ENCODE results near the gene ARID5B. TPM values are rescaled to one million over a fixed set of nuclear protein-coding genes. Genes with fewer than 3 reads are reported as not detected.

Gene ARID5B
- total RNA-seq, 1 experiment from 2014 or later = 0.04 TPM

GRCh38 chr10:61967298-61967697, 65.8 kb downstream of the ARID5B start:
- H2BK15ac ChIP-seq (ENCODE audit: low read depth, low read length) = no peak overlapping the region
- Mint-ChIP-seq H3K36me3 (ENCODE audit: insufficient read depth in 1 of 3, low read depth in 3 of 3) (no peaks in the 10 kb centered on the region), H3K27me3 (ENCODE audit: low read depth) (no peaks in the 10 kb centered on the region), H3K27ac (no peak overlapping the region), H3K9me3 (no peaks in the 10 kb centered on the region), H3K4me1 (peaks cover 8 to 12% of the 10 kb centered on the region in 2 experiments), H3K4me3 (no peak overlapping the region)
- H4K8ac ChIP-seq (replicated peaks; ENCODE audit: insufficient read length, low read depth, low read length) = no peak overlapping the region
- H3K56ac ChIP-seq (ENCODE audit: insufficient read length, low read depth, low read length) = no peak overlapping the region
- no peaks in the 10 kb centered on the region for H3K79me1 ChIP-seq (ENCODE audit: insufficient read depth, low read depth, low read length, poor library complexity, severe bottlenecking)
- H2BK5ac ChIP-seq (ENCODE audit: insufficient read length, low read length) = no peak overlapping the region
- H2BK12ac ChIP-seq (ENCODE audit: insufficient read length, low read depth, low read length) = no peak overlapping the region
- no peak overlapping the region for H4K5ac ChIP-seq (ENCODE audit: insufficient read length, low read depth, low read length)
- no peaks in the 10 kb centered on the region; the same call in 1 of the 2 replicates for H3K4me1 ChIP-seq (ENCODE audit: insufficient read depth, low read length)
- H3K9ac ChIP-seq (ENCODE audit: extremely low read depth, insufficient read length, low read length) = no peak overlapping the region
- WGBS (ENCODE audit: extremely low coverage, insufficient read length, low lambda C conversion rate) = no CpG with 5 or more reads among the region's 4 CpGs
- H4K91ac ChIP-seq (ENCODE audit: insufficient read length, low read depth, low read length) = no peak overlapping the region
- no peaks in the 10 kb centered on the region for H4K20me1 ChIP-seq (ENCODE audit: control insufficient read depth, insufficient read depth, insufficient read length)
- no peak for TF ChIP-seq CTCF (conservative IDR thresholded peaks at IDR 0.05)
- H2AFZ ChIP-seq (ENCODE audit: low read length) = no peak overlapping the region
- DNase-seq = no peak
- H3K23ac ChIP-seq (ENCODE audit: insufficient read length, low read depth, low read length) = no peak overlapping the region
- no peak overlapping the region for H3T11ph ChIP-seq (ENCODE audit: low read length)
- H3K14ac ChIP-seq (ENCODE audit: insufficient read depth, low read length) = no peak overlapping the region
- no peak overlapping the region for H3K4ac ChIP-seq (ENCODE audit: low read depth, low read length)
- H3K4me2 ChIP-seq (ENCODE audit: insufficient read depth, insufficient read length, low read length) = no peak overlapping the region
- H3K27me3 ChIP-seq (ENCODE audit: insufficient read depth, low read length) = no peaks in the 10 kb centered on the region
- H3K23me2 ChIP-seq (ENCODE audit: insufficient read length, low read depth, low read length, poor library complexity, severe bottlenecking) = no peaks in the 10 kb centered on the region
- H3K9me3 ChIP-seq (ENCODE audit: control insufficient read depth, low read depth, low read length) = no peaks in the 10 kb centered on the region
- no peak overlapping the region for H2BK120ac ChIP-seq (ENCODE audit: low read depth, low read length, poor library complexity, severe bottlenecking)
- no peak overlapping the region for H2AK5ac ChIP-seq (ENCODE audit: insufficient read length, low read length)
- H3K18ac ChIP-seq (ENCODE audit: insufficient read length, low read depth, low read length) = no peak overlapping the region
- no peak overlapping the region for H2BK20ac ChIP-seq (ENCODE audit: low read depth, low read length, poor library complexity, severe bottlenecking)
- H3K27ac ChIP-seq (ENCODE audit: insufficient read length, low read depth, low read length) = no peak overlapping the region
- H3K79me2 ChIP-seq (ENCODE audit: insufficient read depth, low read length) = no peaks in the 10 kb centered on the region
